GM13977 (cell line): ENCODE data around the gene MYLIP.

Source experiments
- DNase-seq: peaks from one replicate; pipeline ENCODE4 v3.0.0; 2012; ENCODE audit warnings: low spot score
- CTCF ChIP-seq: IDR thresholded peaks from 2 replicates; pipeline ENCODE4 v1.5.1; 2012; ENCODE audit warnings: mild to moderate bottlenecking, control low read depth; ENCODE audit not compliant: insufficient read depth; ENCODE audit errors: extremely low read depth, missing control alignments
- in situ Hi-C: fragments of 300-500 bp; cut with MboI; formaldehyde crosslinking; loops from one replicate; pipeline ENCODE4 v1.12.0; 2022; ENCODE audit warnings: low sequenced_read_pairs, low pct_unique_long_range_greater_than_20kb, mixed read lengths, inconsistent platforms; ENCODE audit not compliant: unreplicated experiment

MYLIP gene

GRCh38 chr6:16128759-16129622, at the start of gene MYLIP:
TSS of gene MYLIP (plus strand) at chr6:16129086. CDS start at chr6:16129323, 237 bp downstream.
- in situ Hi-C loops, result no loop called here

GRCh38 chr6:16079354-16079753, 49.5 kb upstream of the MYLIP start:
- DNase-seq, result no peak
- no peak for TF ChIP-seq CTCF
- in situ Hi-C loops, result no loop called here

More at GRCh38 chr6:16128759-16129622, at the start of gene MYLIP:
- TF ChIP-seq CTCF, result peak; percentile 76
- DNase-seq, result peak; percentile 96

- no peak for TF ChIP-seq CTCF
- in situ Hi-C loops, result no loop called here
Measured at GRCh38 chr6:16080204-16080603, 48.7 kb upstream of the MYLIP start.

GRCh38 chr6:16081326-16081725, 47.6 kb upstream of the MYLIP start:
- in situ Hi-C loops, result no loop called here
- no peak for TF ChIP-seq CTCF
- DNase-seq, result no peak

More at GRCh38 chr6:16080204-16080603, 48.7 kb upstream of the MYLIP start:
- no peak for DNase-seq

- DNase-seq, result no peak
- TF ChIP-seq CTCF, result no peak
- in situ Hi-C loops, result no loop called here
Measured at GRCh38 chr6:16082361-16082760, 46.5 kb upstream of the MYLIP start.

GRCh38 chr6:16086965-16087364, 41.9 kb upstream of the MYLIP start:
- no peak for DNase-seq
- TF ChIP-seq CTCF, result no peak

More at GRCh38 chr6:16086965-16087364, 41.9 kb upstream of the MYLIP start:
- in situ Hi-C loops, result no loop called here
